PC-3 (cell line): ENCODE results near the gene ADAM11. TPM values are rescaled to one million over a fixed set of nuclear protein-coding genes. Genes with fewer than 3 reads are reported as not detected.
A peak's percentile ranks its signal among the peaks of the same experiment; 100 is the strongest.

Experiments
- ATAC-seq: fragments of 200-7000 bp; cut with Tn5 transposase; 2 replicates; pipeline ENCODE4 v1.9.1; 2020; ENCODE audit warnings: mild to moderate bottlenecking, moderate library complexity
- BruUV-seq: library from RNA; stranded (reverse); fragments of 400-500 nt; replicated peaks from 2 replicates; lab custom pipeline; 2021; lab: Mats Ljungman, UMichigan
- CTCF ChIA-PET: fragments of 300-600 bp; sonication (Branson Sonifier 250); formaldehyde crosslinking; loops from one replicate; lab custom pipeline; 2022; ENCODE audit warnings: antibody characterized with exemption; lab: Charles Lee
- POLR2A ChIA-PET: fragments of 300-600 bp; sonication (Branson Sonifier 250); formaldehyde crosslinking; loops from one replicate; lab custom pipeline; 2022; ENCODE audit warnings: antibody characterized with exemption; ENCODE audit not compliant: unreplicated experiment; lab: Charles Lee
- DNase-seq: peaks from one replicate; pipeline ENCODE4 v3.0.0-alpha.2; 2015
- H2AFZ ChIP-seq: fragments of 300-600 bp; sonication (generic); 2 replicates; pipeline ENCODE4 v1.6.0; 2016; ENCODE audit warnings: antibody characterized with exemption, low read length
- H3F3A ChIP-seq: fragments of 300-600 bp; sonication (generic); one replicate; pipeline ENCODE4 v1.6.0; 2017; ENCODE audit warnings: antibody characterized with exemption, low read length, control low read depth, mild to moderate bottlenecking; ENCODE audit not compliant: unreplicated experiment
- H3K27ac ChIP-seq: fragments of 300-600 bp; sonication (generic); 2 replicates; pipeline ENCODE4 v1.5.1; 2016; ENCODE audit warnings: mild to moderate bottlenecking, low read length
- H3K27me3 ChIP-seq: fragments of 300-600 bp; sonication (generic); 2 replicates; pipeline ENCODE4 v1.6.1; 2016; ENCODE audit warnings: low read length, mixed read lengths
- H3K36me3 ChIP-seq: fragments of 300-600 bp; sonication (generic); 2 replicates; pipeline ENCODE4 v1.6.1; 2016; ENCODE audit warnings: low read depth, mixed run types, low read length, mixed read lengths
- H3K4me1 ChIP-seq: fragments of 300-600 bp; sonication (generic); 2 replicates; pipeline ENCODE4 v1.5.1; 2016; ENCODE audit warnings: low read length; ENCODE audit not compliant: insufficient read depth
- H3K4me2 ChIP-seq: fragments of 300-600 bp; sonication (generic); 2 replicates; pipeline ENCODE4 v1.6.0; 2016; ENCODE audit warnings: low read length
- H3K4me3 ChIP-seq: fragments of 300-600 bp; sonication (generic); 2 replicates; pipeline ENCODE4 v1.5.1; 2016; ENCODE audit warnings: mild to moderate bottlenecking, low read length, mixed read lengths
- H3K79me2 ChIP-seq: fragments of 300-600 bp; sonication (generic); 2 replicates; pipeline ENCODE4 v1.6.1; 2017; ENCODE audit warnings: low read length, mixed read lengths
- H3K9ac ChIP-seq: fragments of 300-600 bp; sonication (generic); 2 replicates; pipeline ENCODE4 v1.6.0; 2016; ENCODE audit warnings: mild to moderate bottlenecking, low read length
- H3K9me2 ChIP-seq: fragments of 300-600 bp; sonication (generic); replicated peaks from 2 replicates; pipeline ENCODE4 v1.6.1; 2016; ENCODE audit warnings: mixed run types, low read length, mixed read lengths
- H3K9me3 ChIP-seq: fragments of 300-600 bp; sonication (generic); 2 replicates; pipeline ENCODE4 v1.6.1; 2016; ENCODE audit warnings: low read length, mixed read lengths
- H4K20me1 ChIP-seq: fragments of 300-600 bp; sonication (generic); 2 replicates; pipeline ENCODE4 v1.6.1; 2016; ENCODE audit warnings: low read length, mixed read lengths
- EZH2 ChIP-seq: fragments of 300-600 bp; sonication (generic); IDR thresholded peaks from one replicate; pipeline ENCODE4 v1.6.1; 2017; ENCODE audit warnings: antibody characterized with exemption, mild to moderate bottlenecking, low read length; ENCODE audit not compliant: unreplicated experiment
- EZH2phosphoT487 ChIP-seq: fragments of 300-600 bp; sonication (generic); IDR thresholded peaks from 2 replicates; pipeline ENCODE4 v1.6.1; 2018; ENCODE audit warnings: mild to moderate bottlenecking, antibody characterized with exemption, low read length, borderline replicate concordance
- intact Hi-C: fragments of 100-400 bp; cut with micrococcal nuclease; formaldehyde crosslinking; loops from 2 replicates; pipeline ENCODE4 v1.9.0; 2023
- total RNA-seq: library from RNA; depleted of rRNA; stranded (reverse); fragments of >200 nt; gene quantifications from 2 replicates; pipeline ENCODE4 v1.2.3, GENCODE V29; 2014
- TF ChIP-seq, protein P1 (sequence below): fragments of 300-600 bp; sonication (generic); conservative IDR thresholded peaks from 2 replicates; pipeline ENCODE4 v1.5.1; 2017; ENCODE audit warnings: antibody characterized with exemption, low read depth, mild to moderate bottlenecking, low read length

Gene ADAM11
- total RNA-seq, 1 experiment from 2014 or later: 2.9 TPM

DNA sequence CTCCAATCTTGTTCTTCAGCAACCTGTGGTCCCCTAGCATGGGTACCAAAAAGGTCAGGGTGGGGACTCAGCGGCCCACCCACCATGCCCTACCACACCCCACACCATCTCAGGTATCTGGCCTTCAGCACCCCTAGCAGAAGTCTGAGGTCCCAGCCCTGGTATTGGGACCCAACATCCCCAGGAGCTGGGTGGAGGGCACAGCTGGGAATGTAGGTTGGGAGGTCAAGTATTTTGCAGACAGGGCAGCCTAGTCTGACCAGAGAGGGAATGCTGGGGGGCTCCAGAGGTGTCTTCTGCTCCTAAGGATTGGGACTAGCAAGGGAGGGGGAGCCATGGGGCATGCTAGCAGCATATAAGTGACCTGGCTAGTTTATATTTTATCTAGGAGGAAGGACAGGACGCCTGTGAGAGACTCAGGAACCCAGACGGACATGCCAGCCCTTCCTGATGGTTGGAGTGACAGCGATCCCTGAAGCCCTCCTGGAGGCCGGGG, 822 bp upstream of the ADAM11 start:
- Histone ChIP-seq H3K4me3 (no peak overlapping the region), H3F3A (no peaks in the 10 kb centered on the region), H3K9ac (no peak overlapping the region), H4K20me1 (no peaks in the 10 kb centered on the region), H3K9me3 (no peaks in the 10 kb centered on the region), H3K27ac (no peak overlapping the region), H3K9me2 (no peaks in the 10 kb centered on the region), H3K36me3 (no peaks in the 10 kb centered on the region), H3K79me2 (no peaks in the 10 kb centered on the region), H3K4me1 (peaks cover 4% of the 10 kb centered on the region; the same call in 1 of the 2 replicates), H3K4me2 (no peak overlapping the region), H3K27me3 (0 out of 2 replicates have a peak, but pooled peaks cover 5% of the 10 kb centered on the region), H2AFZ (no peak overlapping the region)
- no TSS peak for BruUV-seq
- CTCF ChIA-PET: no interaction called here
- TF ChIP-seq EZH2phosphoT487 (no peak), EZH2 (no peak)
- TF ChIP-seq, protein P1, sequence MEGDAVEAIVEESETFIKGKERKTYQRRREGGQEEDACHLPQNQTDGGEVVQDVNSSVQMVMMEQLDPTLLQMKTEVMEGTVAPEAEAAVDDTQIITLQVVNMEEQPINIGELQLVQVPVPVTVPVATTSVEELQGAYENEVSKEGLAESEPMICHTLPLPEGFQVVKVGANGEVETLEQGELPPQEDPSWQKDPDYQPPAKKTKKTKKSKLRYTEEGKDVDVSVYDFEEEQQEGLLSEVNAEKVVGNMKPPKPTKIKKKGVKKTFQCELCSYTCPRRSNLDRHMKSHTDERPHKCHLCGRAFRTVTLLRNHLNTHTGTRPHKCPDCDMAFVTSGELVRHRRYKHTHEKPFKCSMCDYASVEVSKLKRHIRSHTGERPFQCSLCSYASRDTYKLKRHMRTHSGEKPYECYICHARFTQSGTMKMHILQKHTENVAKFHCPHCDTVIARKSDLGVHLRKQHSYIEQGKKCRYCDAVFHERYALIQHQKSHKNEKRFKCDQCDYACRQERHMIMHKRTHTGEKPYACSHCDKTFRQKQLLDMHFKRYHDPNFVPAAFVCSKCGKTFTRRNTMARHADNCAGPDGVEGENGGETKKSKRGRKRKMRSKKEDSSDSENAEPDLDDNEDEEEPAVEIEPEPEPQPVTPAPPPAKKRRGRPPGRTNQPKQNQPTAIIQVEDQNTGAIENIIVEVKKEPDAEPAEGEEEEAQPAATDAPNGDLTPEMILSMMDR: no peak
- intact Hi-C loops: no loop called here
- ATAC-seq (no peak), DNase-seq (no peak)
- POLR2A ChIA-PET: no interaction called here

DNA sequence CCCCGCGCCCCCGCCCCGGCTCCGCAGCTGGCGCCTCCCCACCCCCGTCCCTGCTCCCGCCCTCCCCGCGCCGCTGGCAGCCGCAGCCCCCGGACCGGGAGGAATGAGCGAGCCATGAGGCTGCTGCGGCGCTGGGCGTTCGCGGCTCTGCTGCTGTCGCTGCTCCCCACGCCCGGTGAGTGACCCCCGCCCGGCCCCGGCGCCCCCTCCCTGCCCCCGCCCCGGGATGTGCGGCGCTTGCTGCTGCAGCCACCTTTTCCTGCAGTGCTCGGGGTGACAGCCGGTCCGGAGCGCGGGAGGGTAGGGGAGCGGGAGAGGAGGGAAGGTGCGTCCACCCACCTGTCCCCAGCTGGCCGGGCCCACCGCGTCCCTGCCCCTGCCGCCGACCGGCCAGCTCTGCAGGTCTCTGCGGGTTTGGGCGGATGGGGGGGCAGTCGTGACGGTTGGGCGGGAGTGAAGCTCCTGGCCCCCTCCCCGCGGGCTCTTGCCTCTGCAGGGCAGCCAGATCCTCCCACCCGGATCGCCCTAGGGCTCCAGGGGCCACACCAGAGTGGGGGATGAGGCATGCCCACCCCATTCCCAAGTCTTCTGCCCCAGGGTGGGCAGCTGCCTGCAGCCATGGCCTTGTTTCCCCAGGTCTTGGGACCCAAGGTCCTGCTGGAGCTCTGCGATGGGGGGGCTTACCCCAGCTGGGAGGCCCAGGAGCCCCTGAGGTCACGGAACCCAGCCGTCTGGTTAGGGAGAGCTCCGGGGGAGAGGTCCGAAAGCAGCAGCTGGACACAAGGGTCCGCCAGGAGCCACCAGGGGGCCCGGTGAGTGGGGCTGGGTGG, 513 bp downstream of the ADAM11 start:
- intact Hi-C loops: no loop called here
- CTCF ChIA-PET: interaction anchor here (0.6 kb wide), 1 partner anchor 265 kb away, joined by 10 read pairs; no protein-coding TSS in a partner anchor
- DNase-seq: no peak
- peak; percentile 43 for ATAC-seq
- POLR2A ChIA-PET: no interaction called here
- Histone ChIP-seq H3K27me3 (0 out of 2 replicates have a peak, but pooled peaks cover 5% of the 10 kb centered on the region), H3K4me2 (peak overlapping the region; percentile 95), H3K36me3 (no peaks in the 10 kb centered on the region), H4K20me1 (no peaks in the 10 kb centered on the region), H3K9me3 (no peaks in the 10 kb centered on the region), H3F3A (no peaks in the 10 kb centered on the region), H3K79me2 (no peaks in the 10 kb centered on the region), H3K4me3 (peak overlapping the region; percentile 68), H3K27ac (no peak overlapping the region), H3K4me1 (peaks cover 4% of the 10 kb centered on the region; the same call in 1 of the 2 replicates), H3K9ac (no peak overlapping the region), H3K9me2 (no peaks in the 10 kb centered on the region), H2AFZ (peak overlapping the region; percentile 74; the same call in 1 of the 2 replicates)
- BruUV-seq: no TSS peak
- no peak for TF ChIP-seq EZH2
- TF ChIP-seq, protein P1: 0 out of 2 replicates have a peak, but pooled peaks have one; percentile 23
